Mammary epithelial cell (primary cell): Measurements from ENCODE around the gene TAF1D.

Source experiments
- CTCF ChIP-seq, 2 donors: IDR thresholded peaks in 1 of 2; conservative IDR thresholded peaks in 1 of 2; 2 replicates each; pipeline ENCODE4 v1.5.1; 2011 to 2012; ENCODE audit warnings: inconsistent platforms in 2 of 2, low read length in 2 of 2, mild to moderate bottlenecking in 2 of 2, control low read depth in 1 of 2, low read depth in 1 of 2; ENCODE audit not compliant: insufficient read depth in 1 of 2; ENCODE audit errors: extremely low read depth in 1 of 2
- EZH2 ChIP-seq: IDR thresholded peaks from 2 replicates; pipeline ENCODE4 v1.6.1; 2012; ENCODE audit warnings: low read length, inconsistent platforms, borderline replicate concordance

GRCh38 chr11:93686226-93686625 lies 55.1 kb downstream of the TAF1D start:
- TF ChIP-seq EZH2 (no peak), CTCF (conservative IDR thresholded peaks at IDR 0.05 in 1 of 2, IDR thresholded peaks at IDR 0.05 in 1 of 2; ENCODE audit: extremely low read depth in 1 of 2, insufficient read depth in 1 of 2, low read depth in 1 of 2, low read length in 2 of 2) (no peak)
